Body of pancreas (tissue), 4 donors: ENCODE data around the gene TAB3. TPM values are rescaled to one million over a fixed set of nuclear protein-coding genes. Genes with fewer than 3 reads are reported as not detected.

Source experiments
- ATAC-seq: fragments of 150-250 bp; one replicate; pipeline ENCODE4 v1.9.1; 2016
- DNase-seq, 4 donors: peaks; one replicate each; pipeline ENCODE4 v3.0.0-alpha.2; 2019
- H3K27ac ChIP-seq, 4 donors: fragments of 200-600 bp; sonication (generic); 1 replicate in 3 of 4; 2 replicates in 1 of 4; pipeline versions ENCODE4 v1.5.1 to v1.6.1; 2016 to 2019; ENCODE audit warnings: mild to moderate bottlenecking in 1 of 4, mixed read lengths in 1 of 4, moderate library complexity in 1 of 4
- H3K27me3 ChIP-seq, 2 donors: fragments of 200-600 bp; sonication (generic); one replicate each; pipeline ENCODE4 v1.6.0; 2016; ENCODE audit warnings: mild to moderate bottlenecking in 1 of 2
- H3K36me3 ChIP-seq, 2 donors: fragments of 200-600 bp; sonication (generic); replicated peaks in 1 of 2; 2 replicates each; pipeline ENCODE4 v1.5.1; 2016; ENCODE audit warnings: low read depth in 2 of 2; ENCODE audit not compliant: insufficient read depth in 1 of 2
- H3K4me1 ChIP-seq: fragments of 200-600 bp; sonication (generic); one replicate; pipeline ENCODE4 v1.6.0; 2016
- H3K4me3 ChIP-seq, 2 donors: fragments of 200-600 bp; sonication (generic); 1 replicate in 1 of 2; 2 replicates in 1 of 2; pipeline ENCODE4 v1.5.1; 2016 to 2019
- H3K9me3 ChIP-seq, 3 donors: fragments of 200-600 bp; sonication (generic); 1 replicate in 2 of 3; 2 replicates in 1 of 3; pipeline ENCODE4 v1.5.1; 2016
- POLR2A ChIP-seq, 3 donors: fragments of 450-650 bp; IDR thresholded peaks; one replicate each; pipeline ENCODE4 v1.6.1; 2016; ENCODE audit warnings: antibody characterized with exemption in 3 of 3, mild to moderate bottlenecking in 2 of 3
- WGBS, 2 donors: methylation state at CpG; one replicate each; pipeline ENCODE4 v1.1.5; 2017; 5-methylcytosine and 5-hydroxymethylcytosine counted together
- intact Hi-C: fragments of 100-400 bp; cut with DNase I; formaldehyde crosslinking; loops from one replicate; pipeline ENCODE4 v1.15.1; 2023
- total RNA-seq, 2 donors: library from RNA; depleted of rRNA; stranded (reverse); fragments of >200 nt; gene quantifications; one replicate each; pipeline ENCODE4 v1.1.0, GENCODE V29; 2016
- TF ChIP-seq, protein P1 (sequence below), 7 experiments: fragments of 450-650 bp in 4 of 7; fragments of 200-600 bp in 3 of 7; sonication (generic) in 3 of 7; IDR thresholded peaks; one replicate each; pipeline ENCODE4 v1.5.1; 2016 to 2019; ENCODE audit warnings: antibody characterized with exemption in 7 of 7

The TAB3 gene
- total RNA-seq, 2 donors from 2014 or later = 24.1 to 36.3 TPM

DNA sequence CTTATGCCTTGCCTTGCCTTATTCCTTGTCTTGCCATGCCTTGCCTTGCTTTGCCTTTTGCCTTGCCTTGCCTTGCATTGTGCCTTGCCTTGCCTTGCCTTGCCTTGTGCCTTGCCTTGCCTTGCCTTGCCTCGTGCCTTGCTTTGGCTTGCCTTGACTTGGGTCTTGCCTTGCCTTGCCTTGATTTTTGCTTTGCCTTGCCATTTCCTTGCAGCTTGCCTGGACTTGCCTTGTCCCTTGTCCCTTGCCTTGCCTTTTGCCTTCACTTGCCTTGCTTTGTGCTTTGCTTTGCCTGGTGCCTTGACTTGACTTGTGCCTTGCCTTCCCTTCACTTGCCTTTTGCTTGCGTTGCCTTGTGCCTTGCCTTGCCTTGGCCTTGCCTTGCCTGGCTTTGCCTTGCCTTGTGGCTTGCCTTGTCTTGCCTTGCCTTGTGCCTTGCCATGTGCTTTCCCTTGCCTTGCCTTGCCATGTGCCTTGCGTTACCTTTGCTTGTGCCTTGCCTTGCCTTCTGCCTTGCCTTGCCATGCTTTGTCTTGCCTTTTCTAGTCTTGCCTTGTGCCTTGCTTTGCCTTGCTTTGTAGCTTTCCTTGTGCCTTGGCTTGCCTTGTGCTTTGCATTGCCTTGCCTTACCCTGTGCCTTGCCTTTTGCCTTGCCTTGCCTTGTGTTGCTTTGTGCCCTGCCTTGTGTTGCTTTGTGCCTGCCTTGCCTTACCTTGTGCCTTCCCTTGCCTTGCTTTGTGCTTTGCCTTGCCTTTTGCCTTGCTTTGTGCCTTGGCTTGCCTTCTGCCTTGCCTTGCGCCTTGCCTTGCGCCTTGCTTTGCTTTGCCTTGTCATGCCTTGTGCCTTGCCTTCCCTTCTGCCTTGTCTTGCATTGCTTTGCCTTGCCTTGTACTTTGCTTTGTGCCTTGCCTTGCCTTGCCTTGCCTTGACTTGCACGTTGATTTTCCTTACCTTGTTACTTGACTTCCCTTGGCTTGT lies 92.8 kb downstream of the TAB3 start:
- Histone ChIP-seq H3K36me3 (no peaks in the 10 kb centered on the region), H3K27ac (no peak overlapping the region), H3K4me3 (no peak overlapping the region), H3K4me1 (no peaks in the 10 kb centered on the region), H3K9me3 (no peaks in the 10 kb centered on the region), H3K27me3 (no peaks in the 10 kb centered on the region)
- no peak for TF ChIP-seq POLR2A (IDR thresholded peaks at IDR 0.05)
- TF ChIP-seq, protein P1, sequence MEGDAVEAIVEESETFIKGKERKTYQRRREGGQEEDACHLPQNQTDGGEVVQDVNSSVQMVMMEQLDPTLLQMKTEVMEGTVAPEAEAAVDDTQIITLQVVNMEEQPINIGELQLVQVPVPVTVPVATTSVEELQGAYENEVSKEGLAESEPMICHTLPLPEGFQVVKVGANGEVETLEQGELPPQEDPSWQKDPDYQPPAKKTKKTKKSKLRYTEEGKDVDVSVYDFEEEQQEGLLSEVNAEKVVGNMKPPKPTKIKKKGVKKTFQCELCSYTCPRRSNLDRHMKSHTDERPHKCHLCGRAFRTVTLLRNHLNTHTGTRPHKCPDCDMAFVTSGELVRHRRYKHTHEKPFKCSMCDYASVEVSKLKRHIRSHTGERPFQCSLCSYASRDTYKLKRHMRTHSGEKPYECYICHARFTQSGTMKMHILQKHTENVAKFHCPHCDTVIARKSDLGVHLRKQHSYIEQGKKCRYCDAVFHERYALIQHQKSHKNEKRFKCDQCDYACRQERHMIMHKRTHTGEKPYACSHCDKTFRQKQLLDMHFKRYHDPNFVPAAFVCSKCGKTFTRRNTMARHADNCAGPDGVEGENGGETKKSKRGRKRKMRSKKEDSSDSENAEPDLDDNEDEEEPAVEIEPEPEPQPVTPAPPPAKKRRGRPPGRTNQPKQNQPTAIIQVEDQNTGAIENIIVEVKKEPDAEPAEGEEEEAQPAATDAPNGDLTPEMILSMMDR (IDR thresholded peaks at IDR 0.05) = no peak
- no peak for ATAC-seq
- 73 to 74% methylated on average over 6 of the region's 6 CpGs for WGBS, 2 donors
- intact Hi-C loops = no loop called here
- no peak for DNase-seq

DNA sequence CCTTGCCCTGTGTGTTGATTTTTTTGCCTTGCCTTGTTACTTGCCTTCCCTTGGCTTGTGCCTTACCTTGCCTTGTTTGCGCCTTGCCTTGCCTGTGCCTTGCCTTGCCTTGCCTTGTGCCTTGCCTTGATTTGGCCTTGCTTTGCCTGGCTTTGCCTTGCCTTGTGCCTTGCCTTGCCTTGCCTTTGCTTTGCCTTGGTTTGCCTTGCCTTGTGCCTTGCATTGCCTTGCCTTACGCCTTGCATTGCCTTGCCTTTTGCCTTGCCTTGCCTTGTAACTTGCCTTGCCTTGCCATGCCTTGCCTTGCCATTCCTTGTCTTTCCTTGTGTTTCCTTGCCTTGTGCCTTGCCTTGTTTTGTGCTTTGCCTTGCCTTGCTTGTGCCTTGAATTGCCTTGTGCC lies 94.6 kb downstream of the TAB3 start:
- no peaks in the 10 kb centered on the region for H3K9me3 ChIP-seq

GRCh38 chrX:30793767-30794103 lies 95.3 kb downstream of the TAB3 start:
- Histone ChIP-seq H3K27ac (no peak overlapping the region), H3K27me3 (no peaks in the 10 kb centered on the region), H3K4me3 (no peak overlapping the region), H3K36me3 (no peaks in the 10 kb centered on the region), H3K9me3 (no peaks in the 10 kb centered on the region), H3K4me1 (no peaks in the 10 kb centered on the region)
- no peak for DNase-seq
- no peak for ATAC-seq
- WGBS, 2 donors = 78% methylated on average over 1 of the region's 1 CpG; no CpG with 5 or more reads in 1 of the 2 donors
- intact Hi-C loops = no loop called here
- TF ChIP-seq, protein P1 (IDR thresholded peaks at IDR 0.05) = no peak
- TF ChIP-seq POLR2A (IDR thresholded peaks at IDR 0.05) = no peak

More for the DNA sequence above, 94.6 kb downstream of the TAB3 start:
- Histone ChIP-seq H3K27me3 (no peaks in the 10 kb centered on the region), H3K36me3 (no peaks in the 10 kb centered on the region), H3K27ac (no peak overlapping the region), H3K4me1 (no peaks in the 10 kb centered on the region), H3K4me3 (no peak overlapping the region)
- intact Hi-C loops = no loop called here
- ATAC-seq (no peak), DNase-seq (no peak)
- no peak for TF ChIP-seq POLR2A (IDR thresholded peaks at IDR 0.05)
- TF ChIP-seq, protein P1 (IDR thresholded peaks at IDR 0.05) = no peak
- WGBS, 2 donors = 57 to 85% methylated on average over 1 to 2 of the region's 2 CpGs

GRCh38 chrX:30793075-30793766 lies 95.8 kb downstream of the TAB3 start:
- Histone ChIP-seq H3K27me3 (no peaks in the 10 kb centered on the region), H3K27ac (no peak overlapping the region), H3K9me3 (no peaks in the 10 kb centered on the region), H3K4me1 (no peaks in the 10 kb centered on the region), H3K4me3 (no peak overlapping the region), H3K36me3 (no peaks in the 10 kb centered on the region)
- intact Hi-C loops = no loop called here
- DNase-seq (no peak), ATAC-seq (no peak)
- no peak for TF ChIP-seq POLR2A (IDR thresholded peaks at IDR 0.05)
- TF ChIP-seq, protein P1 (IDR thresholded peaks at IDR 0.05) = no peak
- WGBS, 2 donors = 61 to 71% methylated on average over 3 of the region's 3 CpGs
